Measurements from ENCODE around the gene VIPAS39. TPM values are rescaled to one million over a fixed set of nuclear protein-coding genes. Genes with fewer than 3 reads are reported as not detected.

Gene VIPAS39
- total RNA-seq, 1 donor from 2014 or later: 29.7 TPM

- Histone ChIP-seq H3K4me1 (no peaks in the 10 kb centered on the region), H3F3A (ENCODE audit: low read depth) (no peaks in the 10 kb centered on the region), H3K36me3 (no peaks in the 10 kb centered on the region), H4K20me1 (ENCODE audit: low read depth) (no peaks in the 10 kb centered on the region), H3K4me2 (no peak overlapping the region), H3K9me3 (ENCODE audit: low read depth) (no peaks in the 10 kb centered on the region), H3K27ac (no peak overlapping the region), H2AFZ (replicated peaks) (no peak overlapping the region), H3K79me2 (ENCODE audit: low read depth) (no peaks in the 10 kb centered on the region), H3K4me3 (no peak overlapping the region), H3K9ac (no peak overlapping the region), H3K27me3 (no peaks in the 10 kb centered on the region)
- peaks cover 33% of the 10 kb centered on the region for H3K36me3 Mint-ChIP-seq
- no peaks in the 10 kb centered on the region for H3K9me3 Mint-ChIP-seq
- no peak for DNase-seq (ENCODE audit: low spot score)
- no peaks in the 10 kb centered on the region for H3K27me3 Mint-ChIP-seq (ENCODE audit: insufficient read depth, low read depth)
- H3K4me3 Mint-ChIP-seq: no peak overlapping the region
- no peak overlapping the region for H3K27ac Mint-ChIP-seq
- no peaks in the 10 kb centered on the region for H3K4me1 Mint-ChIP-seq
- TF ChIP-seq CTCF (IDR thresholded peaks at IDR 0.05): no peak
- TF ChIP-seq EZH2 (IDR thresholded peaks at IDR 0.05): no peak
- no peak for TF ChIP-seq EZH2phosphoT487 (IDR thresholded peaks at IDR 0.05)
Observed at GRCh38 chr14:77438596-77438995, 18.8 kb downstream of the VIPAS39 start.

- Mint-ChIP-seq H3K9me3 (no peaks in the 10 kb centered on the region), H3K36me3 (peaks cover 21% of the 10 kb centered on the region), H3K27ac (no peak overlapping the region), H3K27me3 (ENCODE audit: insufficient read depth, low read depth) (no peaks in the 10 kb centered on the region), H3K4me1 (no peaks in the 10 kb centered on the region), H3K4me3 (no peak overlapping the region)
- Histone ChIP-seq H3K27me3 (no peaks in the 10 kb centered on the region), H3K4me2 (no peak overlapping the region), H3K9ac (no peak overlapping the region), H3K79me2 (ENCODE audit: low read depth) (no peaks in the 10 kb centered on the region), H3K4me3 (no peak overlapping the region), H3K27ac (no peak overlapping the region), H3K9me3 (ENCODE audit: low read depth) (no peaks in the 10 kb centered on the region), H4K20me1 (ENCODE audit: low read depth) (no peaks in the 10 kb centered on the region), H2AFZ (replicated peaks) (no peak overlapping the region), H3K4me1 (no peaks in the 10 kb centered on the region), H3F3A (ENCODE audit: low read depth) (no peaks in the 10 kb centered on the region), H3K36me3 (peaks cover 8% of the 10 kb centered on the region)
- DNase-seq (ENCODE audit: low spot score): no peak
- TF ChIP-seq EZH2phosphoT487 (IDR thresholded peaks at IDR 0.05) (no peak), CTCF (IDR thresholded peaks at IDR 0.05) (no peak), EZH2 (IDR thresholded peaks at IDR 0.05) (no peak)
Observed at GRCh38 chr14:77436042-77436441, 21.4 kb downstream of the VIPAS39 start.

- H3K4me3 ChIP-seq: no peak overlapping the region
- no peaks in the 10 kb centered on the region for H4K20me1 ChIP-seq (ENCODE audit: low read depth)
- no peaks in the 10 kb centered on the region for H3K79me2 ChIP-seq (ENCODE audit: low read depth)
- no peak overlapping the region for H2AFZ ChIP-seq (replicated peaks)
- H3K27ac ChIP-seq: no peak overlapping the region
- no peak for DNase-seq (ENCODE audit: low spot score)
- H3K9me3 Mint-ChIP-seq: no peaks in the 10 kb centered on the region
- no peak overlapping the region for H3K9ac ChIP-seq
- no peaks in the 10 kb centered on the region for H3K27me3 Mint-ChIP-seq (ENCODE audit: insufficient read depth, low read depth)
- no peaks in the 10 kb centered on the region for H3F3A ChIP-seq (ENCODE audit: low read depth)
- peaks cover 32% of the 10 kb centered on the region for H3K36me3 Mint-ChIP-seq
- H3K4me3 Mint-ChIP-seq: no peak overlapping the region
- H3K27ac Mint-ChIP-seq: no peak overlapping the region
- no peak overlapping the region for H3K4me2 ChIP-seq
- TF ChIP-seq EZH2 (IDR thresholded peaks at IDR 0.05) (no peak), EZH2phosphoT487 (IDR thresholded peaks at IDR 0.05) (no peak)
- H3K4me1 ChIP-seq: no peaks in the 10 kb centered on the region
- no peaks in the 10 kb centered on the region for H3K4me1 Mint-ChIP-seq
- H3K27me3 ChIP-seq: no peaks in the 10 kb centered on the region
- peaks cover 5% of the 10 kb centered on the region for H3K36me3 ChIP-seq
- H3K9me3 ChIP-seq (ENCODE audit: low read depth): no peaks in the 10 kb centered on the region
Observed at GRCh38 chr14:77426396-77426795, 31.0 kb downstream of the VIPAS39 start.

- no peaks in the 10 kb centered on the region for H3F3A ChIP-seq (ENCODE audit: low read depth)
- H3K36me3 ChIP-seq: peaks cover 5% of the 10 kb centered on the region
- H3K27me3 ChIP-seq: no peaks in the 10 kb centered on the region
- H3K4me1 ChIP-seq: no peaks in the 10 kb centered on the region
- no peak overlapping the region for H3K9ac ChIP-seq
- H4K20me1 ChIP-seq (ENCODE audit: low read depth): no peaks in the 10 kb centered on the region
- TF ChIP-seq EZH2 (IDR thresholded peaks at IDR 0.05) (no peak), EZH2phosphoT487 (IDR thresholded peaks at IDR 0.05) (no peak), CTCF (IDR thresholded peaks at IDR 0.05) (no peak)
- no peak overlapping the region for H3K4me3 Mint-ChIP-seq
- H3K27me3 Mint-ChIP-seq (ENCODE audit: insufficient read depth, low read depth): no peaks in the 10 kb centered on the region
- no peak overlapping the region for H3K4me2 ChIP-seq
- H3K79me2 ChIP-seq (ENCODE audit: low read depth): no peaks in the 10 kb centered on the region
- H3K36me3 Mint-ChIP-seq: peaks cover 30% of the 10 kb centered on the region
- no peaks in the 10 kb centered on the region for H3K4me1 Mint-ChIP-seq
- DNase-seq (ENCODE audit: low spot score): no peak
- H3K9me3 Mint-ChIP-seq: peaks cover 3% of the 10 kb centered on the region
- no peak overlapping the region for H3K27ac ChIP-seq
- peaks cover 5% of the 10 kb centered on the region for H3K9me3 ChIP-seq (ENCODE audit: low read depth)
- H3K4me3 ChIP-seq: no peak overlapping the region
- no peak overlapping the region for H2AFZ ChIP-seq (replicated peaks)
- H3K27ac Mint-ChIP-seq: no peak overlapping the region
Observed at GRCh38 chr14:77424862-77425261, 32.5 kb downstream of the VIPAS39 start.

Measured in neural progenitor cell (in vitro differentiated cells).